Stimulated activated CD4-positive, alpha-beta T cell treated with anti-CD3 and anti-CD28 coated beads, Interleukin-2, amount 100 ng/mL, for 4 hours (primary cell): ENCODE data around the gene CHST3.
A peak's percentile ranks its signal among the peaks of the same experiment; 100 is the strongest.
"Not testable (repeated sequence)": the region's sequence is repeated elsewhere in the genome, so short reads cannot be mapped to it uniquely, and the experiment has no call there.

ENCODE experiments used
- DNase-seq: peaks from one replicate; pipeline ENCODE4 v3.0.0-alpha.2; 2020; ENCODE audit warnings: low read depth

CHST3 gene, protein sequence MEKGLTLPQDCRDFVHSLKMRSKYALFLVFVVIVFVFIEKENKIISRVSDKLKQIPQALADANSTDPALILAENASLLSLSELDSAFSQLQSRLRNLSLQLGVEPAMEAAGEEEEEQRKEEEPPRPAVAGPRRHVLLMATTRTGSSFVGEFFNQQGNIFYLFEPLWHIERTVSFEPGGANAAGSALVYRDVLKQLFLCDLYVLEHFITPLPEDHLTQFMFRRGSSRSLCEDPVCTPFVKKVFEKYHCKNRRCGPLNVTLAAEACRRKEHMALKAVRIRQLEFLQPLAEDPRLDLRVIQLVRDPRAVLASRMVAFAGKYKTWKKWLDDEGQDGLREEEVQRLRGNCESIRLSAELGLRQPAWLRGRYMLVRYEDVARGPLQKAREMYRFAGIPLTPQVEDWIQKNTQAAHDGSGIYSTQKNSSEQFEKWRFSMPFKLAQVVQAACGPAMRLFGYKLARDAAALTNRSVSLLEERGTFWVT

DNA sequence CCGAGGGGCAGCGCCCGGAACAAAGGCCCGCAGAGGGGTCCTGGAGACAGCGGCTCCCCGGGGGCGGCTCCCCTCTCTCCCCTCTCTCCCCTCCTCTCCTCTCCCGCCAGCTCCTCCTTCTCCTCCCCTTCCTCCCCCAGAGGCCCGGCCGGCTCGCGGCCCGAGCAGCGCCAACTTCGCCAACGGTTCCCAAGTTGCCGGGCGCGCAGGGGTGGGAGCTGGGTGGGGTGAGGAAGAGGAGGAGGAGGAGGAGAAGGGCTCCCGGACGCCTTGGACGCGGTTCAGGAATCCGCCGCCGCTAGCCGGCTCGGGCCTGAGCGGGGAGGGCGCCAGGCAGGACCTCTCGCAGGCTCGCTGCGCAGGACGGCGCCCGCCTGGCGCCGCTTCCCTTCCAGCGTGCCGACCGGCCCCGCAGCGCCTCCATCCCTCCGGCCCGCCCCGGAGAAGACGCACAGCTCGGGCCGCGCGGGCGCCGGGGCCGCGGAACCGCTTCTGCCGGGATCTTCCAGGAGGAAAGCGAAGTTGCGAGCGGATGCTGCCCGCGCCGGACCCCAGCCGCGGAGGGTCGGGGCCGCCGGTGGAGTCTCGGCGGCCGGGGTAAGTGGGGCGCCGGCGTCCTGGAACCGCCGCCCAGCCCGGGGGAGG is at the start of gene CHST3:
Gene CHST3, plus strand, starts transcription at position 298 of the 645 bp plus-strand sequence. CDS start 41,448 bp downstream, outside the sequence.
- no peak for DNase-seq

DNA sequence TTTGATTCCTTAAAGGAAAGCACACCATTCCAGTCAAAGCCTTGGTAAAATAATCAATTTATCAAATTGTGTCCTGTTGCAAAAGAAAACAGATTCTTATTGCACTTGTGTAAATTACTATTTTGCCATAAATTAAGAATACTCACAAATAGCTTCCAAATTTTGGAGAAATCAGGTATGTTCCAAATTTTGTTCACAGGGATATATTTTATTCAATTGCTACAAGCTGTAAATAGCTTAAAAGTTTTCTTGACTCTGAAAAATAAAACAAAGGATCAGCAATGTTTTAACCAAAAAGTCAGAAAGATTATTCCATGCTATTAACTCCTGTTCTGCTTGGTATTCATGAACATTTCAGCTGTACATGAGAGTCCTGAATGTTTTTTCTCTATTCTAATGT is 47.4 kb upstream of the CHST3 start:
- no peak for DNase-seq

DNA sequence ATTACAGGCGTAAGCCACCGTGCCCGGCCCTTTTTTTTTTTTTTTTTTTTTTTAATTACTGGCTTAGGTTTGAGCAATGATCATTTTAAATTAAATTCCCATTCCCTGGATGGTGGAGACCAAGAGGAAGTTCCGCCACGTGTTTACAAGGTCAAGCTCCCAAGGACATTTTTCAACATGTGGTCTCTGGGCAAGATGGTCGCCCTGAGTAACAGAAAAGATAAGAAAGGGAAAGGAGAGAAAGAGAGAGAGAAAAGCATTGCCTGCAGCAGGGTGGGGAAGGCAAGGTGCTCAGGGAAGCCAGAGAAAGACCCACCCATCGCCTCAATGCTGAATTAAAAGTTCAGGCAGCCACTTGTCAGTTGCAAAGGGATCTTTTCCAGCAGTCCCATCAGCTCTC is 45.2 kb upstream of the CHST3 start:
- DNase-seq, result no peak

DNA sequence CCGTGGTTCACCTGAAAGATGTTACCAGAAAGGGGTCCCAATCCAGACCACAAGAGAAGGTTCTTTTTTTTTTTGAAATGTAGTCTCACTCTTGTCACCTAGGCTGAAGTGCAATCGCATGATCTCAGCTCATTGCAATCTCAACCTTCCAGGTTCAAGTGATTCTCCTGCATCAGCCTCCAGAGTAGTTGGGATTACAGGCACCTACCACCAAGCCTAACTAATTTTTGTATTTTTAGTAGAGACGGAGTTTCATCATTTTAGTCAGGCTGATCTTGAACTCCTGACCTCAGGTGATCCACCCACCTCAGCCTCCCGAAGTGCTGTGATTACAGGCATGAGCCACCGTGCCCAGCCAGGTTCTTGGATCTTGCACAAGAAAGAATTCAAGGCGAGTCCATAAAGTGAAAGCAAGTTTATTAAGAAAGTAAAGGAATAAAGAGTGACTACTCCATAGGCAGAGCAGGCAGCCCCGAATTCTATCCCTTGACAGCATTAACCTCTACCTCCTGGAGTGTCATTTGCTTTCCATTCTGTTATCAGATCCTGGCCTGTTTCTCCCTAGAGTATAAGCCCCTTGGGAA is 44.1 kb upstream of the CHST3 start:
- not testable (repeated sequence) for DNase-seq

DNA sequence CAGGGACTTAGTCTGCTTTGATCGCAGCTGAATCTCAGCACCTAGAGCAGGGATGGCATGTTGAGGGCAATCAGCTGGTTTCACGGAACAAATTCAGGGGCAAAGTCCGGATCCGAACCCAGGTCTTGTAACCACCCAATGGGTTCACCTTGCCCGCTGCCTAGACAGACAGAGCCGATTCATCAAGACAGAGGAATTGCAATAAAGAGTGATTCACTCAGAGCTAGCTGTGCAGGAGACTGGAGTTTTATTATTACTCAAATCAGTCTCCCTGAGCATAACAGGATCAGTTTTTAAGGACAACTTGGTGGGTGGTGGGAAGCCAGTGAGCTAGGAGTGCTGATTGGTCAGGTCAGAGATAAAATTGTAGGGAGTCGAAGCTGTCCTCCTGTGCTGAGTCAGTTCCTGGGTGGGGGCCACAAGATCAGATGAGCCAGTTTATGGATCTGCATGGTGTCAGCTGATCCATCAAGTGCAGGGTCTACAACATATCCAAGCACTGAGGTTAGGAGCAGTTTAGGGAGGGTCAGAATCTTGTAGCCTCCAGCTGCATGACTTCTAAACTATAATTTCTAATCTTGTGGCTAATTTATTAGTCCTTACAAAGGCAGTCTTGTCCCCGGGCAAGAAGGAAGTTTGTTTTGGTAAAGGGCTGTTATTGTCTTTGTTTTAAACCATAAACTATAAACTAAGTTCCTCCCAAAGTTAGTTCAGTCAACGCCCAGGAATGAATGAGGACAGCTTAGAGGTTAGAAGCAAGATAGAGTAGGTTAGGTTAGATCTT is 43.5 kb upstream of the CHST3 start:
- no peak for DNase-seq

DNA sequence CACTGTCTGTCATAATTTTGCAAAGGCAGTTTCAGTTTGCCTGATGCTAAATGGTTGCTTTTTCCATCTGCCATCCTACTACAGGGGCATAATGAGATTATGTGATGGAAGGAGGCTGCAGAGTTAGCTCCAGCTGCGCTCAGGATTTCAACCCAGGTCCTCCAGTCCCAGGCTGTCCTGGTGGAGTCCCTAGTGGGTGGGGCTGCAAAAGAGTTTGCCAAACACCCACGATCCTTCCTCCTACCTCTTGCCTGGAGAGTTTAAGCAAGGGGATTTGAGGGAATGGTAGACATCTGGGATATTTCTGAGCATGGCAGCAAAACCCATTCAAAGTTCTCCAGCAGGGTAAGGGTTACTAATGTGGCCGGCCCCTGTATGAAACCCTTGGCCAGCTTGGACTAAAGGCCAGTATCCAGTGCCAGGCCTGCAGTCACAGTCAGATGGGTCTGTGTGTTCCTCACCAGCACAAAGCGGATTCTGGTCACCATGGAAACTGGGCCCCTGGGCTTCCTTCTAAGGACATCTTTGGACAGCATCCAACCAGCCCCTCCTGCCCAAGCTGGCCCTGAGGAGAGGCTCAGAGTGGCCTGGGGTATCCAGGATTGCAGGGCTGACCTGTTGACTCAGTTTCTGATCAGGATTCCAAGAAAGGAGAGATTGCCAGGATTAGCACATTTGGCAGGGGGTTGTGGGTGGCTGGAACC is 42.7 kb upstream of the CHST3 start:
- DNase-seq, result no peak

DNA sequence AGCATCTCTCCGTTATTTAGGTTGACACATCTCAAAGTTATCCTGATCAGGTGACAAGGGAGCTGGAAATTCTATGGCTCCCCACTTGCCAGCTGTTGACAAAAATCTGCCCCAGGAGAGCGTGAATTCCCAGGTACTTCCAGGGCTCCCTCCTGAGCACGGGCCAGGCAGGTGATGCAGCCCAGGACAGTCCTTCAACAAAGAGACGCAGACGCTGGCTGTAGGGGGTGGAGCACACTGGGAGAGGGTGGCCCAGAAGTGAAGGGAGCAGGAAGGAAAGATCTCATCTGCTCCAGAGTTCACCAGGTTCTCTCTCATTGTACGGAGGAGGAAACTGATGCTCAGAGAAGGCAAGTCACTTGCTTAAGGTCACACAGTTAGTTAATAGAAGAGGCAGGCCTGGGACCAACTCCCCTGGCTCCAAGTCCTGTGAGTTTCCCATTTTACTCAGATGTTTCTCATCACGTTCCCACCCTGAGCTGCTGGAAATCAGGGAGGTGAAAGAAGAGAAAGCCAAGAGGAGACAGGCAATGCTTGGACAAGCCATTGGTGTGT is 41.0 kb upstream of the CHST3 start:
- no peak for DNase-seq

DNA sequence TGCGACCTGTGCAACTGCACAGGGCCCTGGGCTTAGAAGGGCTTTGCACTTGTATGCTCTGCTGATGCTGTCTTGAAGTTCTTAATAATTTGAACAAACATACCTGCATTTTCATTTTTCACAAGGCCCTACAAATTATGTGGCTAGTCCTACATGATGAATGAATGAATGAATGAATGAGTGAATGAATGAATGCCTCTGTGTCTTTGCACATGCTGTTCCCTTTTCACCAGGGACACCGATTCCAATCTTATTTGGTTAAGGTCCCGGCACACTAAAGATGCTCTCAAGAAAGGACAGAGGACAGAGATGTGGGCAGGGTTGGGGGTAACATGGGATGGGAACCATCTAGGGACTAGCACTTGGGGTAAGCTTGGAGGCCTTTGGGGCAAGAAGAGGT is 39.4 kb upstream of the CHST3 start:
- no peak for DNase-seq

DNA sequence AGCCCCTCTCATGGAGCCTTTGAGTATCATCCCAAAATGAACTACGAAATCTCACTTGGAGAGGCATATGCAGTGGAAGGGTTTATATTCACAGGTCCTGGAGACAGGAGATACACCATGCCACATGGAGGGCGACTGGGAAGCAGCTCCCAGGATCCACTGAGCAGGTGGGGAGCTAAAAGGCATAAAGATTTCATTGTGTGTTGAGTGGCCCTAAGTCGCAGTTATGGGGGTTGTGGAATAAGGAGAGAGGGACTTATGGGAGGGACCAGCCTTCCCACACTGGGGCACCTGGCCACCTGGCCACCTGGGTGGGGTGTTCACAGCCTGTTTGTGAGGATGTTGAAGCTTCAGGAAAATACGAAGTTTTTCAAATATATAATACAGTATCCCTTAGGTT is 37.0 kb upstream of the CHST3 start:
- DNase-seq, result no peak

DNA sequence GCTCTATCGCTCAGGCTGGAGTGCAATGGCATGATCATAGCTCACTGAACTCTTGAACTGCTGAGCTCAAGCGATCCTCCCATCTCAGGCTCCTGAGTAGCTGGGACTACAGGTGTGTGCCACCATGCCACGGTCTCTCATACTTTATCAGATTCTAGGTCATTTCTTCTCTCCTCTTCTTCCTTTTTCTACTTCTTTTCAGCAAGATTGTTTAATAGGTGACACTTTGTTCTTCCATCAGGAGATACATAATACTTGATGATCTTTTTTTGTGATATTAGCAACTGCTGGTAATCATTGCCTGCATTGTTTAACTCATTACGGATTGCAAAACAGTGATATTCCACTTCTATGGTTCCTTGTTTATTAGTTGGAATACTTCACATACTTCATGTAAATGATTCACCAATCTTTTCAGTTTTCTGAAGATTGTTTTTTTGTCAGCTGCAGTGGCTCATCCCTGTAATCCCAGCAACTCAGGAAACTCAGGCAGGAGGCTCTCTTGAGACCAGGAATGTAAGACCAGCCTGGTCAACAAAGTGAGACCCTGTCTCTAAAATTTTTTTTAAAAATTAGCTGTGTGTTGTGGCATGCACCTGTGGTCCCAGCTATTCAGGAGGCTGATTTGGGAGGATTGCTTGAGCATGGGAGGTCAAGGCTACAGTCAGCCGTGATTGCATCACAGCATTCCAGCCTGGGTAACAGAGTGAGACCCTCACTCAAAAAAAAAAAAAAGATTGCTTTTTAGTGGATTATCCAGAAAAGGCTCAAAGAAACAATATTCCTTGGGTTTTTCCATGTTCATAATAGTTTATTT is 36.2 kb upstream of the CHST3 start:
- no peak for DNase-seq

DNA sequence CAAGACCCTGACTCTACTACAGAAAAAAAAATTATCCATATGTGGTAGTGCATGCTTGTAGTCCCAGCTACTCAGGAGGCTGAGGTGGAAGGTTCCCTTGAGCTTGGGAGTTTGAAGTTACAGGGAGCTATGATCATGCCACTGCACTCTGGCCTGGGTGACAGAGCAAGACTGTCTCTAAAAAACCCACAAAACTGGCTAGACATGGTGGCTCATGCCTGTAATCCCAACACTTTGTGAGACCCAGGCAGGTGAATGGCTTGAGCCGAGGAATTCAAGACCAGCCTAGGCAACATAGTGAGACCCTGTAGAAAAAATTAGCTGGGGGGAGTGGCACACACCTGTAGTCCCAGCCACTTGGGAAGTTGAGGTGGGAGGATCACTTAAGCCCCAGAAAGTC is 32.9 kb upstream of the CHST3 start:
- DNase-seq, result no peak

DNA sequence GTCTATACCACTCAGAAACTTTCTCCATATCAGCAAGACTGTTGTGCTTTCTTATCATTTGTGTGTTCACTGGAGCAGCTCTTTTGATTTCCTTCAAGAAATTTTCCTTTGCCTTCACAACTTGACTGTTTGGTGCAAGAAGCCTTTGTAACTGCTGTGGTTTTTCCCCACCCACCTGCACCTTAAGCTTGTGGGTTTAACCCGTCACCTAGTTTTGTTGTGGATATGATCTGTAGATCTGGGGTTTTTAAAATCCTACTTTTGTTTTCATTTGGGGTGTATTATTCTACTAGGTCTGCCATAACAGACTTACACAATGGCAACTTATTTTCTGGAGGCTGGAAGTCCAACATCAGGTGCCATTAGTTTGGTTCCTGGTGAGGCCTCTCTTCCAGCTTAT is 30.5 kb upstream of the CHST3 start:
- peak; percentile 63 for DNase-seq

DNA sequence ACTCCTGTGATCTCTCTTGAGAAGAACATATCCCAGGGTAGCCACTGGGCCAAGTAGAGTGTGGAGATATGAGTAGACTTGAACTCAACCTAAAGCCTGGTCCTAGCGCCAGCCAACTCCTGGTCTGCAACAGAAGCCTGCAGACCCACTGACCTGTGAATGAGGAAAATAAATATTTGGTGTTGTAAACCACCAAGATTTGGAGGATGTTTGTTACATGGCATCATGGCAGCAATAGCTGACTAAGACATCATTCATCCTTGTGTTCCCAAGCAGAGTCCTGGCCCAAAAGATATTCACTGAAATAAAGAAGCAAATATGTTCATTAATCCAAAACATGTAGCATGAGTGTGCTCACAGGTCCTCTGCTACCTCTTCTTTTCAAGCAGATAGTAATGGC is 26.0 kb upstream of the CHST3 start:
- DNase-seq, result no peak

DNA sequence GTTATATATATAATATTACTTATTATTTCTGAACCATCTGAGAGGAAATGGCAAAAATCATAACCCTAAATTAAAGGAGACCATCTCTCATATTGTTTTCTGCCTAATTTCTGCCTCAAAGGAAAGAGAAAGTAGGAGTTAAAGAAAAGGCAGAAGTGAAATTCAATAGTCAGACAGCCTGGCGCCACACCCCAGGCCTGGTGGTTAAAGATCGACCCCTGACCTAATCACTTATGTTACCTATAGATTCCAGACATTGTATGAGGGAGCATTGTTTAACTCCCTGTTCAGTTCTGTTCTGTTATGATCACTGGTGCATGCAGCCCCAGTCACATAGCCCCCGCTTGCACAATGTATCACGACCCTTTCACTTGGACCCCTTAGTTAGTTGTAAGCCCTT is 24.9 kb upstream of the CHST3 start:
- DNase-seq, result no peak

DNA sequence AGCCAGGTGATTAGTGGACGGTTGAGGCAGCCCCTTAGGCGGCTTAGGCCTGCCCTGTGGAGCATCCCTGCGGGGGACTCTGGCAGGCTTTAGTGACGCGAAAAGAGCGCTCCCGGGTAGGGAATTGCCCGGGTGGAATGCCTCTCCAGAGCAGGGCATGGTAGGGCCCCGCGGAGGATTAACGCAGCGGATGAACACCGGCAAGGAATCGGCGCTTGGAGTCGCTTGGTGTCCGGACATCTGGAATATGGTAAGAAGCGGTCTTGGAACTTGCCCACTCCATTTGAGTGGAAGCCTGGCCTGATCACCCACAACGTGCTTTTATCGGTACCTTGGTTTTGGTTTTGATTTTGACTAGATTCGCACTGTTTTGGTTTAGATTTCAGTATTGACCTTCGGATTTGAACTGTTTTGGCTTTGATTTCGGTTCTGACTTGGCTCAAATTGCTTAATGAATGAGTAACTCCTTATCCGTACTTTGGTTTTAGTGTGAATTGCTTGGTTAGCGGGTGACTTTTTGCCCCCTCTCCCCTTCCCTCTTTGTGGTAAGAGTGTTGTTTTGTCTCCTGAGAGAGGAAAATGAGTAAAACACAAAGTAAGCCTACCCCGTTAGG is 24.2 kb upstream of the CHST3 start:
- no peak for DNase-seq

DNA sequence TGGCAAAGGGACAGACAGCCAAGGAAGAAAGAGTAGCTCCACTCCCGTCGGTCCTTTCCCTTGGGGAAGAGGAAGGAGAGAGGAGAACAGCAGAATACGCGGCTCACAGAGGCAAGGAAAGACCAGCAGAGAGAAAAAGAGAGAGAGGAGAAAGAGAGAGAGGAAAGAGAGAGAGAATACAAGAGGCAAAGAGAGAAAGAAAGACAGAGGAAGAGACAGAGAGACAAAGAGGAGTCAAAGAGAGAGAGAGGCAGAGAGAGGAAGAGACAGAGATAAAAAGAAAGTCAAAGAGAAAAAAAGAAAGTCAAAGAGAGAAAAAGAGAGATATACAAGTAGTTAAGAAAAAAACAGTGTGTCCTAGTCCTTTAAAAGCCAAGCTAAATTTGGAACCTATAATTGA is 23.4 kb upstream of the CHST3 start:
- DNase-seq, result no peak

DNA sequence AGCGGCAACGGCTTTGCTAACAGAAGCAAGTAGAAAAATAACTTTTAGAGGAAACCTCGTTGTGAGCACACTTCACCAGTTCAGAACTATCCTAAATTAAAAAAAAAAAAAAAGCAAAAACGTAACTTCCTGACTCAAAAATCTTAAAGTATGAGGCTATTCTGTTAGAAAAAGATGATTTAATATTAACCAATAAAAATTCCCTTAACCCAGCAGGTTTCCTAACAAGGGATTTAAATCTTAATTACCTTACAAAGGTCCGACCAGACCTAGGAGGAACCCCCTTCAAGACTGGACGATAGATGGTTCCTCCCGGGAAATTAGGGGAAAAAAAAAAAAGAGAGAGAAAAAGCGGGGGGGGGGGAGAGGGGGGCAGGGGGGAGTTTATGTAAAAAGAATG is 22.9 kb upstream of the CHST3 start:
- DNase-seq, result no peak

DNA sequence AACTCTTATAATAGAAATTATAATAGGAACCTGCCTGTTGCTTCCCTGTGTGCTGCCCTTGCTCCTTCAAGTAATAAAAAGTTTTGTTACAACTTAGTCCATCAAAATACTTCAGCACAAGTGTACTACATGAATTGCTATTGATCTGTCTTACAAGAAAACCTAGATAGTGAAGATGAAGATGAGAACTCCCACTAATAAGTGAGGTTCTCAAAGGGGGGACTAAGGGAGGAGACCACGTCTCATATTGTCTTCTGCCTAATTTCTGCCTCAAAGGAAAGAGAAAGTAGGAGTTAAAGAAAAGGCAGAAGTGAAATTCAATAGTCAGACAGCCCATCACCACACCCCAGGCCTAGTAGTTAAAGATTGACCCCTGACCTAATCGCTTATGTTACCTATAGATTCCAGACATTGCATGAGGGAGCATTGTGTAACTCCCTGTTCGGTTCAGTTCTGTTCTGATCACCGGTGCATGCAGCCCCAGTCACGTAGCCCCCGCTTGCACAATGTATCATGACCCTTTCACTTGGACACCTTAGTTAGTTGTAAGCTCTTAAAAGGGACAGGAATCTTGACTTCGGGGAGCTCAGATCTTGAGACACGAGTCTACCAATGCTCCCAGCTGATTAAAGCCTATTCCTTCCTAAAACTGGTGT is 18.2 kb upstream of the CHST3 start:
- DNase-seq, result no peak

DNA sequence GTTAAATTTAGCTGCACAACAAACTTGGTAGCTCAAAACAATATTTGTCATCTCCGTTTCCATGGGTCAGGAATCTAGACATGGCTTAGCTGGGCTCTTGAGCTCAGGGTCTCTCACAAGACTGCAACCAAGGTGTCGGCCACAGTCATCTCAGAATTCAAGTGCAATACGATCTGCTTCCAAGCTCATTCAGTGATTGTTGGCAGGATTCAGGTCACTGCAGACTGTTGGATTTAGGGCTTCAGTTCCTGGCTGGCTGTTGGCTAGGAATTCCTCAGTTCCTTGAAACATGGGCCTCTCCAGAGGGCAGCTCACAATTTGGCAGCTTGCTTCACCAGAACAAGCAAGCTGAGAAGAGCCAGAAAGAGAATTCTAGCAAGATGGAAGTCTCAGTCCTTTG is 17.5 kb upstream of the CHST3 start:
- no peak for DNase-seq
